HepG2 (cell line): ENCODE data around the gene HDAC3. TPM values are rescaled to one million over a fixed set of nuclear protein-coding genes. Genes with fewer than 3 reads are reported as not detected.

Source experiments
- ATAD3A ChIP-seq: sonication (generic); formaldehyde crosslinking; IDR thresholded peaks from 2 replicates; pipeline ENCODE4 v1.4.0; 2020; ENCODE audit warnings: missing genetic modification reagents
- HNRNPH1 ChIP-seq: fragments of 200-400 bp; formaldehyde crosslinking; optimal IDR thresholded peaks from 2 replicates; pipeline ENCODE3; 2017; ENCODE audit warnings: mild to moderate bottlenecking, low read depth, low read length
- KLF6 ChIP-seq: IDR thresholded peaks from 2 replicates; pipeline ENCODE4 v1.8.0; 2016; ENCODE audit warnings: missing biosample characterization, missing genetic modification reagents
- LBX2 ChIP-seq: sonication (generic); formaldehyde crosslinking; IDR thresholded peaks from 2 replicates; pipeline ENCODE4 v1.5.0; 2020; ENCODE audit warnings: missing genetic modification reagents, mild to moderate bottlenecking, borderline replicate concordance
- LCORL ChIP-seq, 2 experiments: fragments of 450-650 bp in 1 of 2; sonication (generic) in 1 of 2; formaldehyde crosslinking in 1 of 2; IDR thresholded peaks; 2 replicates each; pipeline versions ENCODE4 v1.5.0 to v1.6.1; 2017 to 2020; ENCODE audit warnings: antibody characterized with exemption in 1 of 2, missing genetic modification reagents in 1 of 2
- MAFF ChIP-seq: IDR thresholded peaks from 2 replicates; pipeline ENCODE4 v1.6.1; 2011; ENCODE audit warnings: low read depth, low read length, improper control_type of control experiment
- MIER2 ChIP-seq: IDR thresholded peaks from 2 replicates; pipeline ENCODE4 v1.6.1; 2016; ENCODE audit warnings: missing biosample characterization, missing genetic modification reagents
- MLXIP ChIP-seq: sonication (generic); formaldehyde crosslinking; IDR thresholded peaks from 2 replicates; pipeline ENCODE4 v1.9.0; 2021; ENCODE audit warnings: missing genetic modification reagents, borderline replicate concordance
- NFYB ChIP-seq: sonication (generic); formaldehyde crosslinking; IDR thresholded peaks from 2 replicates; pipeline ENCODE4 v1.4.0; 2020; ENCODE audit warnings: missing genetic modification reagents
- NFYC ChIP-seq: IDR thresholded peaks from 2 replicates; pipeline ENCODE4 v1.6.1; 2016; ENCODE audit warnings: missing genetic modification reagents, missing compliant biosample characterization
- NR2F1 ChIP-seq, 2 experiments: fragments of 450-650 bp in 1 of 2; formaldehyde crosslinking in 1 of 2; IDR thresholded peaks; 2 replicates each; pipeline versions ENCODE4 v1.5.0 to v1.6.1; 2016 to 2020; ENCODE audit warnings: mild to moderate bottlenecking in 1 of 2, missing compliant biosample characterization in 1 of 2, missing genetic modification reagents in 1 of 2, moderate library complexity in 1 of 2
- SETDB1 ChIP-seq: sonication (generic); formaldehyde crosslinking; IDR thresholded peaks from 2 replicates; pipeline ENCODE4 v1.5.1; 2020; ENCODE audit warnings: missing genetic modification reagents, mild to moderate bottlenecking, borderline replicate concordance
- ZBTB20 ChIP-seq: sonication (generic); formaldehyde crosslinking; IDR thresholded peaks from 2 replicates; pipeline ENCODE4 v1.8.1; 2023; ENCODE audit warnings: missing genetic modification reagents, low read depth, mild to moderate bottlenecking, borderline replicate concordance
- ZNF10 ChIP-seq: sonication (generic); formaldehyde crosslinking; IDR thresholded peaks from 2 replicates; pipeline ENCODE4 v1.4.0; 2020; ENCODE audit warnings: mild to moderate bottlenecking, low read depth, missing genetic modification reagents, borderline replicate concordance
- ZNF274 ChIP-seq: sonication (generic); formaldehyde crosslinking; IDR thresholded peaks from 2 replicates; pipeline ENCODE4 v1.5.1; 2020; ENCODE audit warnings: mild to moderate bottlenecking, missing genetic modification reagents
- polyA plus RNA-seq, 8 experiments: library from polyadenylated mRNA; depleted of rRNA in 3 of 8; stranded (reverse) in 7 of 8; unstranded in 1 of 8; fragments of >200 nt; fragmentation: Illumina TruSeq in 4 of 8; extraction: Trizol in 4 of 8; gene quantifications; 2 replicates each; pipeline versions ENCODE4 v1.2.1 to v1.2.3, GENCODE V29; 2011 to 2016; ENCODE audit warnings: low read depth in 4 of 8, missing spikeins in 1 of 8, mixed read lengths in 1 of 8; ENCODE audit not compliant: insufficient read depth in 1 of 8
- total RNA-seq, 5 experiments: library from RNA; depleted of rRNA; stranded (reverse); fragments of >200 nt; fragmentation: Illumina TruSeq; extraction: Trizol; gene quantifications; 2 replicates each; pipeline ENCODE4 v1.2.3, GENCODE V29; 2016; ENCODE audit warnings: low read depth in 1 of 5
- TF ChIP-seq, protein P1 (sequence below): sonication (generic); formaldehyde crosslinking; IDR thresholded peaks from 2 replicates; pipeline ENCODE4 v1.4.0; 2020; ENCODE audit warnings: missing genetic modification reagents
- TF ChIP-seq, protein P2 (sequence below): IDR thresholded peaks from 2 replicates; pipeline ENCODE4 v1.6.1; 2016
- TF ChIP-seq, protein P3 (sequence below): sonication (generic); formaldehyde crosslinking; IDR thresholded peaks from 2 replicates; pipeline ENCODE4 v1.5.1; 2020; ENCODE audit warnings: missing genetic modification reagents, mild to moderate bottlenecking, borderline replicate concordance
- TF ChIP-seq, protein P4 (sequence below): sonication (generic); formaldehyde crosslinking; IDR thresholded peaks from 2 replicates; pipeline ENCODE4 v1.4.0; 2020; ENCODE audit warnings: missing genetic modification reagents, borderline replicate concordance

Gene HDAC3
- total and polyA plus RNA-seq, 2 of the 13 experiments (the other 11 are each of a cell fraction or from before 2014, with no cell fraction given) = 84.0 to 94.1 TPM

DNA sequence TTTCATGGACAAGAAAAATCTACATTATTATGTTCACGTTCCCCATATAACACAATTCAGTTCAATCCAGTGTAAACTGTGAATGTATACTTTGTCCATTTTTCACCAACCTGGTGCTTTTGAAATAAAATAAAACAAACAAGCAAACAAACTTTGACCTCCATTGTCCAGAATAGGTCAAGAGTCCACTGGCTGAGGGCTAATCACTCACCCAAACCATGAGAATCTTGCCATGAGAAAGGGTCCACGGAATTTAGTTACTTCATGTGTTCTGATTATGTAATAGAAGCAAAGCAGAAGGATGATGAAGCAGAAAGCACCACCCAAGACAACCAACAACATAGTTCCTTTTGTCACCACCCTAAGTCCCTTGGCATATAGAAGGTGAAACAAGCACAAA, 46.5 kb downstream of the HDAC3 start (continued):
- TF ChIP-seq, protein P1, sequence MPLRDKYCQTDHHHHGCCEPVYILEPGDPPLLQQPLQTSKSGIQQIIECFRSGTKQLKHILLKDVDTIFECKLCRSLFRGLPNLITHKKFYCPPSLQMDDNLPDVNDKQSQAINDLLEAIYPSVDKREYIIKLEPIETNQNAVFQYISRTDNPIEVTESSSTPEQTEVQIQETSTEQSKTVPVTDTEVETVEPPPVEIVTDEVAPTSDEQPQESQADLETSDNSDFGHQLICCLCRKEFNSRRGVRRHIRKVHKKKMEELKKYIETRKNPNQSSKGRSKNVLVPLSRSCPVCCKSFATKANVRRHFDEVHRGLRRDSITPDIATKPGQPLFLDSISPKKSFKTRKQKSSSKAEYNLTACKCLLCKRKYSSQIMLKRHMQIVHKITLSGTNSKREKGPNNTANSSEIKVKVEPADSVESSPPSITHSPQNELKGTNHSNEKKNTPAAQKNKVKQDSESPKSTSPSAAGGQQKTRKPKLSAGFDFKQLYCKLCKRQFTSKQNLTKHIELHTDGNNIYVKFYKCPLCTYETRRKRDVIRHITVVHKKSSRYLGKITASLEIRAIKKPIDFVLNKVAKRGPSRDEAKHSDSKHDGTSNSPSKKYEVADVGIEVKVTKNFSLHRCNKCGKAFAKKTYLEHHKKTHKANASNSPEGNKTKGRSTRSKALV (CRISPR knock-in tag) = no peak
- TF ChIP-seq ATAD3A (CRISPR knock-in tag) (no peak), MIER2 (CRISPR knock-in tag) (no peak; the same call in 1 of the 2 replicates), ZBTB20 (CRISPR knock-in tag) (peak; percentile 66; the same call in 1 of the 2 replicates), NFYC (CRISPR knock-in tag) (no peak), KLF6 (no peak), MAFF (0 out of 2 replicates have a peak, but pooled peaks have one; percentile 1), ZNF10 (CRISPR knock-in tag) (no peak), LCORL (IDR thresholded peaks at IDR 0.05) (peak; percentile 57; the same call in 1 of the 2 replicates), LCORL (CRISPR knock-in tag; IDR thresholded peaks at IDR 0.05) (peak; percentile 82; the same call in 1 of the 2 replicates), SETDB1 (CRISPR knock-in tag) (no peak), MLXIP (CRISPR knock-in tag) (no peak), NR2F1 (CRISPR knock-in tag; IDR thresholded peaks at IDR 0.05) (peak; percentile 76 to 90), ZNF274 (no peak), LBX2 (no peak), HNRNPH1 (no peak), NFYB (CRISPR knock-in tag) (no peak)
- TF ChIP-seq, protein P2, sequence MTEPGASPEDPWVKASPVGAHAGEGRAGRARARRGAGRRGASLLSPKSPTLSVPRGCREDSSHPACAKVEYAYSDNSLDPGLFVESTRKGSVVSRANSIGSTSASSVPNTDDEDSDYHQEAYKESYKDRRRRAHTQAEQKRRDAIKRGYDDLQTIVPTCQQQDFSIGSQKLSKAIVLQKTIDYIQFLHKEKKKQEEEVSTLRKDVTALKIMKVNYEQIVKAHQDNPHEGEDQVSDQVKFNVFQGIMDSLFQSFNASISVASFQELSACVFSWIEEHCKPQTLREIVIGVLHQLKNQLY (CRISPR knock-in tag) = 0 out of 2 replicates have a peak, but pooled peaks have one; percentile 78
- TF ChIP-seq, protein P3, sequence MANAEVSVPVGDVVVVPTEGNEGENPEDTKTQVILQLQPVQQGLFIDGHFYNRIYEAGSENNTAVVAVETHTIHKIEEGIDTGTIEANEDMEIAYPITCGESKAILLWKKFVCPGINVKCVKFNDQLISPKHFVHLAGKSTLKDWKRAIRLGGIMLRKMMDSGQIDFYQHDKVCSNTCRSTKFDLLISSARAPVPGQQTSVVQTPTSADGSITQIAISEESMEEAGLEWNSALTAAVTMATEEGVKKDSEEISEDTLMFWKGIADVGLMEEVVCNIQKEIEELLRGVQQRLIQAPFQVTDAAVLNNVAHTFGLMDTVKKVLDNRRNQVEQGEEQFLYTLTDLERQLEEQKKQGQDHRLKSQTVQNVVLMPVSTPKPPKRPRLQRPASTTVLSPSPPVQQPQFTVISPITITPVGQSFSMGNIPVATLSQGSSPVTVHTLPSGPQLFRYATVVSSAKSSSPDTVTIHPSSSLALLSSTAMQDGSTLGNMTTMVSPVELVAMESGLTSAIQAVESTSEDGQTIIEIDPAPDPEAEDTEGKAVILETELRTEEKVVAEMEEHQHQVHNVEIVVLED (CRISPR knock-in tag) = no peak
- TF ChIP-seq, protein P4, sequence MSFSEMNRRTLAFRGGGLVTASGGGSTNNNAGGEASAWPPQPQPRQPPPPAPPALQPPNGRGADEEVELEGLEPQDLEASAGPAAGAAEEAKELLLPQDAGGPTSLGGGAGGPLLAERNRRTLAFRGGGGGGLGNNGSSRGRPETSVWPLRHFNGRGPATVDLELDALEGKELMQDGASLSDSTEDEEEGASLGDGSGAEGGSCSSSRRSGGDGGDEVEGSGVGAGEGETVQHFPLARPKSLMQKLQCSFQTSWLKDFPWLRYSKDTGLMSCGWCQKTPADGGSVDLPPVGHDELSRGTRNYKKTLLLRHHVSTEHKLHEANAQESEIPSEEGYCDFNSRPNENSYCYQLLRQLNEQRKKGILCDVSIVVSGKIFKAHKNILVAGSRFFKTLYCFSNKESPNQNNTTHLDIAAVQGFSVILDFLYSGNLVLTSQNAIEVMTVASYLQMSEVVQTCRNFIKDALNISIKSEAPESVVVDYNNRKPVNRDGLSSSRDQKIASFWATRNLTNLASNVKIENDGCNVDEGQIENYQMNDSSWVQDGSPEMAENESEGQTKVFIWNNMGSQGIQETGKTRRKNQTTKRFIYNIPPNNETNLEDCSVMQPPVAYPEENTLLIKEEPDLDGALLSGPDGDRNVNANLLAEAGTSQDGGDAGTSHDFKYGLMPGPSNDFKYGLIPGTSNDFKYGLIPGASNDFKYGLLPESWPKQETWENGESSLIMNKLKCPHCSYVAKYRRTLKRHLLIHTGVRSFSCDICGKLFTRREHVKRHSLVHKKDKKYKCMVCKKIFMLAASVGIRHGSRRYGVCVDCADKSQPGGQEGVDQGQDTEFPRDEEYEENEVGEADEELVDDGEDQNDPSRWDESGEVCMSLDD = no peak
